CD8-positive, alpha-beta memory T cell (primary cell): Measurements from ENCODE around the gene RIPOR3. TPM values are rescaled to one million over a fixed set of nuclear protein-coding genes. Genes with fewer than 3 reads are reported as not detected.

Experiments used
- CTCF ChIA-PET: fragments of 350-600 bp; sonication (Branson Sonifier 250); formaldehyde crosslinking; loops from one replicate; lab custom pipeline; 2021; ENCODE audit warnings: antibody characterized with exemption; lab: Charles Lee
- POLR2A ChIA-PET: fragments of 350-600 bp; sonication (Branson Sonifier 250); formaldehyde crosslinking; loops from one replicate; lab custom pipeline; 2021; ENCODE audit warnings: antibody characterized with exemption; lab: Charles Lee
- DNase-seq, 5 donors: peaks; one replicate each; pipeline versions ENCODE4 v3.0.0 to v3.0.0-alpha.2; 2020 to 2022; ENCODE audit warnings: mixed read lengths in 1 of 5
- H3K27ac ChIP-seq: one replicate; pipeline ENCODE4 v1.7.0; 2013; ENCODE audit warnings: low read depth, mild to moderate bottlenecking, low read length, moderate library complexity
- H3K27me3 ChIP-seq: 2 replicates; pipeline ENCODE4 v1.7.0; 2013; ENCODE audit warnings: low read length, mild to moderate bottlenecking; ENCODE audit not compliant: insufficient read depth, poor library complexity, severe bottlenecking
- H3K36me3 ChIP-seq: 2 replicates; pipeline ENCODE4 v1.7.0; 2013; ENCODE audit warnings: mild to moderate bottlenecking, low read length, moderate library complexity; ENCODE audit not compliant: insufficient read depth
- H3K4me1 ChIP-seq: 2 replicates; pipeline ENCODE4 v1.7.0; 2013; ENCODE audit warnings: mild to moderate bottlenecking, low read length, moderate library complexity; ENCODE audit not compliant: insufficient read depth
- H3K4me3 ChIP-seq: 2 replicates; pipeline ENCODE4 v1.7.0; 2013; ENCODE audit warnings: mild to moderate bottlenecking, low read length
- H3K9me3 ChIP-seq: 2 replicates; pipeline ENCODE4 v1.7.0; 2013; ENCODE audit warnings: mild to moderate bottlenecking, low read length
- H3K27ac Mint-ChIP-seq, 8 donors: one replicate each; pipeline ENCODE4 v1.8.0; 2020 to 2021; ENCODE audit warnings: mixed read lengths in 8 of 8, mild to moderate bottlenecking in 6 of 8, inconsistent platforms in 3 of 8, moderate library complexity in 3 of 8
- H3K27me3 Mint-ChIP-seq, 2 donors: one replicate each; pipeline ENCODE4 v1.8.0; 2020 to 2021; ENCODE audit warnings: mixed read lengths in 2 of 2, mild to moderate bottlenecking in 1 of 2, moderate library complexity in 1 of 2
- H3K36me3 Mint-ChIP-seq, 3 donors: one replicate each; pipeline ENCODE4 v1.8.0; 2020 to 2021; ENCODE audit warnings: mixed read lengths in 3 of 3, inconsistent platforms in 1 of 3, mild to moderate bottlenecking in 1 of 3
- H3K4me1 Mint-ChIP-seq, 3 donors: one replicate each; pipeline ENCODE4 v1.8.0; 2020 to 2021; ENCODE audit warnings: mixed read lengths in 3 of 3, inconsistent platforms in 1 of 3, mild to moderate bottlenecking in 1 of 3
- H3K4me3 Mint-ChIP-seq, 7 donors: one replicate each; pipeline ENCODE4 v1.8.0; 2020 to 2021; ENCODE audit warnings: mixed read lengths in 7 of 7, mild to moderate bottlenecking in 6 of 7, moderate library complexity in 4 of 7, inconsistent platforms in 2 of 7
- H3K9me3 Mint-ChIP-seq, 5 donors: one replicate each; pipeline ENCODE4 v1.8.0; 2020 to 2022; ENCODE audit warnings: mixed read lengths in 5 of 5, mild to moderate bottlenecking in 3 of 5, moderate library complexity in 2 of 5, inconsistent platforms in 1 of 5
- polyA plus RNA-seq: library from polyadenylated mRNA; unstranded; fragments of 300-500 nt; fragmentation: Illumina TruSeq; gene quantifications from one replicate; pipeline ENCODE4 v1.2.3, GENCODE V29; 2021
- total RNA-seq, 2 experiments: library from RNA; stranded (reverse); gene quantifications; one replicate each; pipeline ENCODE4 v1.2.3, GENCODE V29; 2021

Gene RIPOR3
- total and polyA plus RNA-seq, 3 experiments from 2014 or later = 1.8 TPM; not detected in 2

DNA sequence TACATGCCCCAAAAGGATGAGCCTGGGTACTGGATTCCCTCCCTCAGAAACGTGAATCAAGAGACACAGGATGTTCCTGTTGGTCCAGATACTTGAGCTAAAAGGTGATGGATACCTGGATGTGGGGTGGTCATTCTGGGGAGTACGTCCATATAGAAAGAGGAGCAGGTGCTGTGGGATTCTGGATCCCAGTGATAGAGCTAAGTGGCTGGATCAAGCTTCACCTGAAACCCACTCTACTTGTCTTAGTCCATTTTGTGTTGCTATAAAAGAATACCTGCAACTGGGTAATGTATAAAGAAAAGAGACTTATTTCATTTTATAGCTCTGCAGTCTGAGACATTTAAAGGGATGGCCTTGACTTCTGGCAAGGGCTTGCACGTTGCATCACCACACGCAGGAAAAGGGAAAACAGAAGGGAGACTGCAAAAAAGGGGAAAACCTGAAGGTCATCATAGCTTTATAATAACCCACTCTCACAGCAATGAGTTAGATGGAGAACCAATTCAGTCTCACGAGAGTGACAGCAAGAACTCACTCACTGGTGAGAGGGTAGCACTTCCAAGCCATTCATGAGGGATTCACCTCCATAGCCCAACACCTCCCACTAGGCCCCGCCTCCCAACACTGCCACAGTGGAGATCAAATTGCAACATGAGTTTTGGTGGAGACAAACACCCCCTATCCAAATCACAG lies 31.2 kb downstream of the RIPOR3 start:
- Mint-ChIP-seq H3K4me3 (no peak overlapping the region), H3K36me3 (no peaks in the 10 kb centered on the region), H3K27me3 (peaks cover 3 to 28% of the 10 kb centered on the region in 2 donors), H3K4me1 (no peaks in the 10 kb centered on the region), H3K27ac (no peak overlapping the region), H3K9me3 (peaks cover 0 to 2% (median 0%) of the 10 kb centered on the region in 5 donors)
- no peak for DNase-seq
- POLR2A ChIA-PET = no interaction called here
- CTCF ChIA-PET = interaction anchor here (1.5 kb wide), 1 partner anchor 93 kb away, joined by 3 read pairs; no protein-coding TSS in a partner anchor
- no peak overlapping the region for H3K27ac ChIP-seq
- H3K4me3 ChIP-seq = no peak overlapping the region
- no peaks in the 10 kb centered on the region for H3K4me1 ChIP-seq
- no peaks in the 10 kb centered on the region for H3K36me3 ChIP-seq
- no peaks in the 10 kb centered on the region for H3K9me3 ChIP-seq
- no peaks in the 10 kb centered on the region for H3K27me3 ChIP-seq

DNA sequence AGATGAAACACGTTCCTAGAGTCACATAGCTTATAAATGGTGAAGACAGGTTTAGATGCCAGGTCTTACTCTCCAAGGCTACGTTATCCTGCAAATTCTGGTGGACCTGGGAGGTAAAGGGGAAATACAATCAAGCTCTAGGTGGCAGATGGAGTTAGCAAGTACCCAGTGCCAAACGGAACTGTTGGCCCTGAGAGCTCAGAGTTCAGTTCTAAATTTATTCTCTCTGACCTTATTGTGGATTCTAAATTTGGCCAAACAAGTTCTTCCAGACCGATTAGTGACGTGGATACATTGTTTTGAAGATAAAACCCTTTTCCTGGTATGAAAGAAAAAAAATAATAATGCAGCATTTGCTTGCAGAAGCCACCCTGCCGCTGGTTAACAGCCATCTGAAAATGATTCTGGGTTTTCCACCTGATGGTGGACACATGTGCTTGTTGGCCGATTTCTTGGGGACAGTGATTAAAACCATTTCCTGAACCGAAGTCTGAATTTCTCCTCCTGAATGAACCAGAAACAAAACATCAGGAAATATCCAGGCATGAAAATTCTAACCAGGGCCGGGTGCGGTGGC lies 32.5 kb downstream of the RIPOR3 start:
- Histone ChIP-seq H3K4me3 (no peak overlapping the region), H3K27ac (no peak overlapping the region), H3K4me1 (no peaks in the 10 kb centered on the region), H3K36me3 (no peaks in the 10 kb centered on the region), H3K9me3 (no peaks in the 10 kb centered on the region), H3K27me3 (no peaks in the 10 kb centered on the region)
- ChIA-PET POLR2A (no interaction called here), CTCF (no interaction called here)
- H3K36me3 Mint-ChIP-seq = no peaks in the 10 kb centered on the region
- no peak overlapping the region for H3K4me3 Mint-ChIP-seq
- peaks cover 3 to 29% of the 10 kb centered on the region in 2 donors for H3K27me3 Mint-ChIP-seq
- H3K4me1 Mint-ChIP-seq = no peaks in the 10 kb centered on the region
- peaks cover 0 to 2% (median 0%) of the 10 kb centered on the region in 5 donors for H3K9me3 Mint-ChIP-seq
- H3K27ac Mint-ChIP-seq = no peak overlapping the region
- no peak for DNase-seq

GRCh38 chr20:50655311-50655880 lies 35.9 kb downstream of the RIPOR3 start:
- Histone ChIP-seq H3K27me3 (no peaks in the 10 kb centered on the region), H3K27ac (no peak overlapping the region), H3K4me1 (no peaks in the 10 kb centered on the region), H3K36me3 (no peaks in the 10 kb centered on the region), H3K4me3 (no peak overlapping the region), H3K9me3 (no peaks in the 10 kb centered on the region)
- no peak overlapping the region for H3K4me3 Mint-ChIP-seq
- ChIA-PET POLR2A (no interaction called here), CTCF (no interaction called here)
- H3K36me3 Mint-ChIP-seq = no peaks in the 10 kb centered on the region
- DNase-seq = no peak
- H3K4me1 Mint-ChIP-seq = no peaks in the 10 kb centered on the region
- peaks cover 0 to 2% (median 0%) of the 10 kb centered on the region in 5 donors for H3K9me3 Mint-ChIP-seq
- no peak overlapping the region for H3K27ac Mint-ChIP-seq
- H3K27me3 Mint-ChIP-seq = peaks cover 3 to 23% of the 10 kb centered on the region in 2 donors

DNA sequence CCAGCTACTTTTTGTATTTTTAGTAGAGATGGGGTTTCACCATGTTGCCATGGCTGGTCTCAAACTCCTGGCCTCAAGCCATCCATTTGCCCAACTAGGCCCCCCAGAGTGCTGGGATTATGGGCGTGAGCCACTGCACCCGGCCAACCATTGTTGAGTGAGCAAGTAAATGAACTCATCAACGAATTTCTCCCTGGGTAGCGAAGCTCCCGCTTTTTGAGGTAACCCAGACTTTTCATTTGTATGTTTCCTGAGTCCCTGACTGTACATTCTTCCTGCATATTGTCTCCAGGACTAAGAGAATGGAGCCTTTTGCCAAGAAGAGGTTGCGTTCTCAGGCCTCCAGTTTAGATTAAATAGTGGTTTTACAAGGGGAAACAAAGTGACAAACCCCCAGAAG lies 36.4 kb downstream of the RIPOR3 start:
- Mint-ChIP-seq H3K4me3 (no peak overlapping the region), H3K27me3 (peaks cover 3 to 18% of the 10 kb centered on the region in 2 donors), H3K4me1 (no peaks in the 10 kb centered on the region), H3K27ac (no peak overlapping the region), H3K9me3 (peaks cover 0 to 1% (median 0%) of the 10 kb centered on the region in 5 donors), H3K36me3 (no peaks in the 10 kb centered on the region)
- ChIA-PET POLR2A (no interaction called here), CTCF (no interaction called here)
- Histone ChIP-seq H3K36me3 (no peaks in the 10 kb centered on the region), H3K4me3 (no peak overlapping the region), H3K27ac (no peak overlapping the region), H3K27me3 (no peaks in the 10 kb centered on the region), H3K9me3 (no peaks in the 10 kb centered on the region), H3K4me1 (no peaks in the 10 kb centered on the region)
- DNase-seq = no peak

GRCh38 chr20:50652702-50653294 lies 38.5 kb downstream of the RIPOR3 start:
- CTCF ChIA-PET = no interaction called here
- no peak overlapping the region for H3K4me3 Mint-ChIP-seq
- no peaks in the 10 kb centered on the region for H3K4me1 ChIP-seq

GRCh38 chr20:50651676-50652075 lies 39.7 kb downstream of the RIPOR3 start:
- Histone ChIP-seq H3K27me3 (no peaks in the 10 kb centered on the region), H3K9me3 (peaks cover under 1% of the 10 kb centered on the region), H3K27ac (no peak overlapping the region), H3K36me3 (no peaks in the 10 kb centered on the region), H3K4me1 (no peaks in the 10 kb centered on the region), H3K4me3 (no peak overlapping the region)
- no peaks in the 10 kb centered on the region for H3K36me3 Mint-ChIP-seq
- H3K9me3 Mint-ChIP-seq = peaks cover 0 to 2% (median 0%) of the 10 kb centered on the region in 5 donors
- no peak overlapping the region for H3K4me3 Mint-ChIP-seq
- H3K4me1 Mint-ChIP-seq = no peaks in the 10 kb centered on the region
- POLR2A ChIA-PET = no interaction called here
- peaks cover 4 to 11% of the 10 kb centered on the region in 2 donors for H3K27me3 Mint-ChIP-seq
- no peak for DNase-seq
- no peak overlapping the region for H3K27ac Mint-ChIP-seq
- CTCF ChIA-PET = no interaction called here

More at GRCh38 chr20:50652702-50653294, 38.5 kb downstream of the RIPOR3 start:
- Histone ChIP-seq H3K4me3 (no peak overlapping the region), H3K27me3 (no peaks in the 10 kb centered on the region), H3K9me3 (no peaks in the 10 kb centered on the region), H3K36me3 (no peaks in the 10 kb centered on the region), H3K27ac (no peak overlapping the region)
- DNase-seq = no peak
- H3K4me1 Mint-ChIP-seq = no peaks in the 10 kb centered on the region
- no peaks in the 10 kb centered on the region for H3K36me3 Mint-ChIP-seq
- H3K27ac Mint-ChIP-seq = no peak overlapping the region
- H3K27me3 Mint-ChIP-seq = peaks cover 3 to 11% of the 10 kb centered on the region in 2 donors
- POLR2A ChIA-PET = no interaction called here
- H3K9me3 Mint-ChIP-seq = no peaks in the 10 kb centered on the region

DNA sequence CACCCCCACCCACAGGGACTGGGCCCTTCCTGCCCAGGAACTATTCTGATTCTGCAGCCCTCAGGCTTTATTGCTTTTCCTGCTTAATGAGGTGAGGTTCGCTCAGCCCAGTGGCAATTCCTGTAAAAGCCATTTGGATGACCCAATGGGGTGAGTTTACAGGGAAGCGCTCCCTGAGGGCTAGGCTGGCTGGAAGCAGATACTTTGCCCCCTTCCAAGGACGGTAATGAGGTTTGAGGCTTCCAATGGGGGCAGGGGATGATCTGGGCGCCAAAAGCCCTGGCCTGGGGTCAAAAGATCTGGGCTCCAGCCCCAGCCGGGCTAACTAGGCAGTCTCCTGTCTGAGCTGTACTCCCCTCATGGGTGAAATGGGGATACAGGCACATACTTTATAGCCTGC lies 41.8 kb downstream of the RIPOR3 start:
- CTCF ChIA-PET = no interaction called here
- H3K4me3 ChIP-seq = no peak overlapping the region
- Mint-ChIP-seq H3K4me3 (no peak overlapping the region), H3K36me3 (no peaks in the 10 kb centered on the region), H3K27me3 (peaks cover 11 to 13% of the 10 kb centered on the region in 2 donors), H3K9me3 (peaks cover 0 to 2% (median 0%) of the 10 kb centered on the region in 5 donors), H3K27ac (no peak overlapping the region), H3K4me1 (no peaks in the 10 kb centered on the region)
- no peak for DNase-seq
- no peaks in the 10 kb centered on the region for H3K27me3 ChIP-seq
- POLR2A ChIA-PET = no interaction called here
- H3K9me3 ChIP-seq = peaks cover 3% of the 10 kb centered on the region
- no peaks in the 10 kb centered on the region for H3K36me3 ChIP-seq
- H3K27ac ChIP-seq = no peak overlapping the region
- no peaks in the 10 kb centered on the region for H3K4me1 ChIP-seq

DNA sequence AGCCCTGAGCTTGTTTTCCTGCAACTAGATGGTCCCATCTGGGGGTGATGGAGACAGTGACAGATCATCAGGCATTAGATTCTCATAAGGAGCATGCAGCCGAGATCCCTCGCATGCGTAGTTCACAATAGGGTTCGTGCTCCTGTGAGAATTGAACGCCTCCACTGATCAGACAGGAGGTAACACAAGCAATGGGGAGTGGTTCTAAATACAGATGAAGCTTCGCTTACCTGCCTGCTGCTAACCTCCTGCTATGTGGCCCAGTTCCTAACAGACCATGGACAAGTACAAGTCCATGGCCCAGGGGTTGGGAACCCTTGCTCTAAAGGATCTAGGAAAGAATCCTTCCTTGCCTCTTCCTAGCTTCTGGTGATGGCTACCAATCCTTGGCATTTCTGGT lies 42.7 kb downstream of the RIPOR3 start:
- Mint-ChIP-seq H3K27me3 (peaks cover 9 to 15% of the 10 kb centered on the region in 2 donors), H3K36me3 (no peaks in the 10 kb centered on the region), H3K27ac (no peak overlapping the region), H3K4me3 (no peak overlapping the region), H3K4me1 (no peaks in the 10 kb centered on the region), H3K9me3 (peaks cover 0 to 2% (median 0%) of the 10 kb centered on the region in 5 donors)
- no peak for DNase-seq
- no peaks in the 10 kb centered on the region for H3K36me3 ChIP-seq
- no peak overlapping the region for H3K27ac ChIP-seq
- no peak overlapping the region for H3K4me3 ChIP-seq
- CTCF ChIA-PET = no interaction called here
- POLR2A ChIA-PET = no interaction called here
- no peaks in the 10 kb centered on the region for H3K27me3 ChIP-seq
- no peaks in the 10 kb centered on the region for H3K4me1 ChIP-seq
- peaks cover 3% of the 10 kb centered on the region for H3K9me3 ChIP-seq
